Islet precursor cell (in vitro differentiated cells): ENCODE data around the gene FAAP100.

Source experiments
- DNase-seq: peaks from one replicate; pipeline ENCODE4 v3.0.0-alpha.2; 2018

The FAAP100 gene

GRCh38 chr17:81509972-81510784, 42.0 kb downstream of the FAAP100 start:
- DNase-seq, result no peak

- peak; percentile 71 for DNase-seq
Measured at GRCh38 chr17:81509207-81509971, 42.8 kb downstream of the FAAP100 start.

GRCh38 chr17:81508639-81509206, 43.4 kb downstream of the FAAP100 start:
- peak; percentile 83 for DNase-seq

GRCh38 chr17:81503619-81504018, 48.5 kb downstream of the FAAP100 start:
- DNase-seq, result no peak

GRCh38 chr17:81502471-81503017, 49.6 kb downstream of the FAAP100 start:
- DNase-seq, result no peak

- peak; percentile 88 for DNase-seq
Measured at GRCh38 chr17:81500047-81500446, 52.1 kb downstream of the FAAP100 start.

GRCh38 chr17:81499601-81499970, 52.6 kb downstream of the FAAP100 start:
- no peak for DNase-seq

GRCh38 chr17:81498953-81499600, 53.1 kb downstream of the FAAP100 start:
- DNase-seq, result no peak

- no peak for DNase-seq
Measured at GRCh38 chr17:81494626-81495377, 57.4 kb downstream of the FAAP100 start.

- no peak for DNase-seq
Measured at GRCh38 chr17:81493198-81494038, 58.7 kb downstream of the FAAP100 start.

GRCh38 chr17:81492706-81493105, 59.4 kb downstream of the FAAP100 start:
- no peak for DNase-seq

GRCh38 chr17:81492202-81492601, 60.0 kb downstream of the FAAP100 start:
- DNase-seq, result no peak

GRCh38 chr17:81491761-81492160, 60.4 kb downstream of the FAAP100 start:
- DNase-seq, result no peak

- DNase-seq, result no peak
Measured at GRCh38 chr17:81491181-81491581, 61.0 kb downstream of the FAAP100 start.

GRCh38 chr17:81489998-81490992, 61.9 kb downstream of the FAAP100 start:
- no peak for DNase-seq
